ENCODE measurements around the gene NPSR1.
A peak's percentile ranks its signal among the peaks of the same experiment; 100 is the strongest.

Gene NPSR1

DNA sequence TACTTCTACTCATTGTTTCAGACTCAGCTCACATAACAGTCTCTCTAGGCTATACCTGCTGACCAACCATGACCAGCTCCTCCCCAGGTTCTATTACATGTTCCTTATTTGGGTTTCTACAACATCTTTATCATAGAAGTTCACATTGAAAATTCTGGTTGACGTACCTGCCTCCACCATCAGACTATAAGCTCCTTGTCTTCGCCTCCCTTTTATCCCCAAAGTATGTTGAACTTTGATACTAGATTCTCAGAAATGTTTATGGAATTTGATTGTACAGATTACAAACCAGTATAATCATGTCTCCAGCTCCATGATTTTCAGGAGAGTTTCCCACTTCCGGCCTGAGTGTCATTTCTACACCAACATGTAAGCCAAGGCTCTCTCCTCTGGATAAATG is 15.0 kb downstream of the NPSR1 start:
- TF ChIP-seq, protein P1, sequence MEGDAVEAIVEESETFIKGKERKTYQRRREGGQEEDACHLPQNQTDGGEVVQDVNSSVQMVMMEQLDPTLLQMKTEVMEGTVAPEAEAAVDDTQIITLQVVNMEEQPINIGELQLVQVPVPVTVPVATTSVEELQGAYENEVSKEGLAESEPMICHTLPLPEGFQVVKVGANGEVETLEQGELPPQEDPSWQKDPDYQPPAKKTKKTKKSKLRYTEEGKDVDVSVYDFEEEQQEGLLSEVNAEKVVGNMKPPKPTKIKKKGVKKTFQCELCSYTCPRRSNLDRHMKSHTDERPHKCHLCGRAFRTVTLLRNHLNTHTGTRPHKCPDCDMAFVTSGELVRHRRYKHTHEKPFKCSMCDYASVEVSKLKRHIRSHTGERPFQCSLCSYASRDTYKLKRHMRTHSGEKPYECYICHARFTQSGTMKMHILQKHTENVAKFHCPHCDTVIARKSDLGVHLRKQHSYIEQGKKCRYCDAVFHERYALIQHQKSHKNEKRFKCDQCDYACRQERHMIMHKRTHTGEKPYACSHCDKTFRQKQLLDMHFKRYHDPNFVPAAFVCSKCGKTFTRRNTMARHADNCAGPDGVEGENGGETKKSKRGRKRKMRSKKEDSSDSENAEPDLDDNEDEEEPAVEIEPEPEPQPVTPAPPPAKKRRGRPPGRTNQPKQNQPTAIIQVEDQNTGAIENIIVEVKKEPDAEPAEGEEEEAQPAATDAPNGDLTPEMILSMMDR (conservative IDR thresholded peaks at IDR 0.05; ENCODE audit: low read depth, low read length): no peak
- H3K4me3 ChIP-seq (ENCODE audit: low read depth, low read length): no peak overlapping the region
- DNase-seq (ENCODE audit: low read depth): no peak

DNA sequence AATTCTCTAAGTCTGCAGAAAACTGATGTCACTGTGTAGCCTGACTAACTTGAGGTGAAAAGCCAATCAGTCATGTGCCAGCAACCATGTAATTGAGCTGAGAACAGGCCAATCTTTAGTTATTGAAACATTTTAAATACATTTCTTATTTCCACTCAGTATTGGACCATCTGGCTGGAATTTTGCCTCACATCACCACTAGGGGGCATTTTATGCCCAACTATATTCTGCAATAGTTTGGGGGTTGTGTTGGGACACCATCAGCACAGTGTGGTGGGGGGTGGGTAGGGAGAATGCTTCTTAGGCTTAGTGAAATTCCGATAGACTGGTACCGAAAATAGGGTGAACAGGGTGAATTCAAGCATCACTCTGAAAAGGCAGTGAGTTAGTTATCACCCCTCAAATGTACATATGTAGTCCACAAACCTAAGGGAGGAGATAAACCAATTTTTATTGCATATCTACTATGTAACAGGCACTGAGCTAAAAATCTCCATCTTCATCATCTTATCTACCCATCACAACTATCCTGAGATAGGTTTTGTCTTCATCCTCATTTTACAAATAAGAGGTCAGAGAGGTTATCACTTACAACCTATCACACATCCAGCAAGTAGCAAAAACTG is 17.8 kb downstream of the NPSR1 start:
- DNase-seq (ENCODE audit: low read depth): peak; percentile 38
- TF ChIP-seq, protein P1 (conservative IDR thresholded peaks at IDR 0.05; ENCODE audit: low read depth, low read length): peak; percentile 68
- no peak overlapping the region for H3K4me3 ChIP-seq (ENCODE audit: low read depth, low read length)

DNA sequence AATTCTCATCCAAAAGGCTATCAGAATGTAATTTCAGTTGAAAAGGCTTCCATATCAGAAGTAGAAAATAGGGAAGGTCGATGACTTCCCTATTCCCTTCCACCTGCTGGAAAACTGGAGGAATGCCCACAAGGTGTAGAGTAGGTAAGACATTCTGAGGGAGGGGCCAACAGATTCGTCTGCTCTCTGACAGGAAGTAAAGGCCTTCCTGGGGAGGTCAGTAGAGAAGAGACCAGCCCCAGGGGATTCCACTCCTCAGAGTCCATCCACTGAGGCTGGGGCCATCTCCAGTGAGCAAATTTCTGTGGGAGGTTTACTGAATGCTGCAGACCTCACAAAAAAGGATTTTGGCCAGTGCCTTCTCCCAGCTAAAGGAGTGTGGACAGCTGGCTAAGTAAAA is 19.5 kb downstream of the NPSR1 start:
- DNase-seq (ENCODE audit: low read depth): no peak
- TF ChIP-seq, protein P1 (conservative IDR thresholded peaks at IDR 0.05; ENCODE audit: low read depth, low read length): no peak

DNA sequence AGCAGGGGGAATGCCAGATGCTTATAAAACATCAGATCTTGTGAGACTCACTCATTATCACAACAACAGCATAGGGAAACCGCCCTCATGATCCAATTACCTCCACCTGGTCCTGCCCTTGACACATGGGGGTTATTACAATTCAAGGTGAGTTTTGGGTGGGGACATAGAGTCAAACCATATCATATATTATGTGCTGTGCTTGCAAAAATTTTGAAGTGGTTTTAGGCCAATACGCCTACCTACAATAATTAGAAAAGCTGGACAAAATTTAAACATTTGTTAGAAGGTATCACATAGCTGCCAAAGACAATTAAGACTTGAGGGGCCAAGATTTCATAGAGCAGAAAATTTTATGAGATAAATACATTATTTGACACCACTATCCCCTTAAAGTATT is 29.5 kb downstream of the NPSR1 start:
- no peak for DNase-seq (ENCODE audit: low read depth)
- no peak overlapping the region for H3K4me3 ChIP-seq (ENCODE audit: low read depth, low read length)
- TF ChIP-seq, protein P1 (conservative IDR thresholded peaks at IDR 0.05; ENCODE audit: low read depth, low read length): no peak

More for the DNA sequence above, 19.5 kb downstream of the NPSR1 start:
- no peak overlapping the region for H3K4me3 ChIP-seq (ENCODE audit: low read depth, low read length)

DNA sequence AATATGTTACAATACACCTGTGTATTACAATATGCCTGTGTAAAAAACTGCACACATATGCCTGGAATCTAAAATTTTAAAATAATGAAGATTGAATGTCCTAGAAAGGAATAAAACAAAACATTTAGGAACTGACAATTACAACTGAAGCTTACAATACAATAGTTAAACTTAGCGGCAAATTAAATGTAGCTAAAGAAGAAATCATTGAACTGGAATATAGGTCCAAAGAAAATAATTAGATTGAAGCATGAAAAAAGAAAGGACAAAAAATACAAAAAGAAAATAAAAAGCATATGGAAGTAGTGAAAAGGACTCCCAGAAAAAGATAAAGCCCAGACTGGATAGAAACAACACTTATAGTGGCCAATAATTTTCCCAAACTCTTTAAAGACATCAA is 38.4 kb downstream of the NPSR1 start:
- H3K4me3 ChIP-seq (ENCODE audit: low read depth, low read length): no peak overlapping the region
- TF ChIP-seq, protein P1 (conservative IDR thresholded peaks at IDR 0.05; ENCODE audit: low read depth, low read length): no peak
- DNase-seq (ENCODE audit: low read depth): no peak

DNA sequence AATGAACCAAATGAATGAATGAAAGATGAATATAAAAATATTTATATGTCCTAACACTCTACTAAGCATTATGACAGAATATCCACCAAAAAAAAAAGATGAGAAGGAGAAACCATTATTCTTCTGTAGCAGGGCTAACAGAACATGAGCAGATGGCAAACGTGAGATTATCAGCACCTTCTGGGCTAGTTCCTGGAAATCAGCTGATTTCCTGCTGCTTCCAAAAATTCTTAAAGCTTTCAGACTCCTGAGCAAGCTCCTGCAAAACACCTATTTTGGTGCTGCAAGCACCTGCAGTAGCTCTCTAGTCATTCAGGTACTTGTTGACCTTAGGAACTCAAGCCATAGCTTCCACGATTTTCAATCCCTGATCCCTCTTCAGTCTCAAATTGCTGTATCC is 51.8 kb downstream of the NPSR1 start:
- no peak overlapping the region for H3K4me3 ChIP-seq (ENCODE audit: low read depth, low read length)
- DNase-seq (ENCODE audit: low read depth): no peak
- TF ChIP-seq, protein P1 (conservative IDR thresholded peaks at IDR 0.05; ENCODE audit: low read depth, low read length): no peak

DNA sequence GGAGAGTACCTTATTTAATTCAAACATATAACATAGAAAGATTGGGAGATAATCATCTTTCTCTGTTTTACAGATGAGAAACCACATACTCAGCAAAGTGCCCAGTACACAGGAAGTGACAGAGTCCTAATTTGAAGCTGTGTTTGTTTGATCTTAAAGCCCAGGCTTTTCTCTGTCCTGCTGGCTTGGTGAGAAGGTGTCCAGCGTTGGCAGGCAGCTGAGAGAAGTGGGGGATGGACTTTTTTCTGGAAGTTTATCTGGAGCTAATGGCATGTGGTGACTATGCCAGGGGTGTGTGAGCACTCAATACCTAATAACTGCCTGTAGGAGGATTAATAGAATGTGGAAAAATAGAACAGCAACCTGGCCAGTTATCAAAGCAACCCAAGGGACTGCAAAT is 60.8 kb downstream of the NPSR1 start:
- TF ChIP-seq, protein P1 (conservative IDR thresholded peaks at IDR 0.05; ENCODE audit: low read depth, low read length): no peak
- no peak overlapping the region for H3K4me3 ChIP-seq (ENCODE audit: low read depth, low read length)
- DNase-seq (ENCODE audit: low read depth): no peak

All from choroid plexus epithelial cell (primary cell).